ENCODE data around the gene OR2F1.

The OR2F1 gene

GRCh38 chr7:143954544-143954943 is at the start of gene OR2F1:
TSS of gene OR2F1 (plus strand) at chr7:143954844. CDS start at chr7:143959971, 5,127 bp downstream.
- DNase-seq: no peak

- no peak for DNase-seq
Measured at GRCh38 chr7:143905509-143905908, 49.1 kb upstream of the OR2F1 start.

- DNase-seq: no peak
Measured at GRCh38 chr7:143906151-143906550, 48.5 kb upstream of the OR2F1 start.

GRCh38 chr7:143906895-143907294 is 47.7 kb upstream of the OR2F1 start:
- no peak for DNase-seq

- DNase-seq: no peak
Measured at GRCh38 chr7:143908120-143908519, 46.5 kb upstream of the OR2F1 start.

- no peak for DNase-seq
Measured at GRCh38 chr7:143909863-143910262, 44.8 kb upstream of the OR2F1 start.

GRCh38 chr7:143910473-143911248 is 44.0 kb upstream of the OR2F1 start:
- no peak for DNase-seq

GRCh38 chr7:143913945-143914615 is 40.6 kb upstream of the OR2F1 start:
- no peak for DNase-seq

- DNase-seq: no peak
Measured at GRCh38 chr7:143914938-143915652, 39.5 kb upstream of the OR2F1 start.

- DNase-seq: no peak
Measured at GRCh38 chr7:143924851-143925250, 29.8 kb upstream of the OR2F1 start.

- peak; percentile 12 for DNase-seq
Measured at GRCh38 chr7:143929224-143929920, 25.3 kb upstream of the OR2F1 start.

- no peak for DNase-seq
Measured at GRCh38 chr7:143931739-143932138, 22.9 kb upstream of the OR2F1 start.

- no peak for DNase-seq
Measured at GRCh38 chr7:143934526-143935325, 19.9 kb upstream of the OR2F1 start, which contains the start of gene OR2F2. TSS of gene OR2F2 (plus strand) at chr7:143935233. CDS start at chr7:143935233, 0 bp downstream.

- no peak for DNase-seq
Measured at GRCh38 chr7:143936087-143937009, 18.3 kb upstream of the OR2F1 start.

- no peak for DNase-seq
Measured at GRCh38 chr7:143938379-143939243, 16.0 kb upstream of the OR2F1 start.

- no peak for DNase-seq
Measured at GRCh38 chr7:143945423-143945822, 9.2 kb upstream of the OR2F1 start.

- no peak for DNase-seq
Measured at GRCh38 chr7:143947111-143947510, 7.5 kb upstream of the OR2F1 start.

GRCh38 chr7:143948733-143949132 is 5.9 kb upstream of the OR2F1 start:
- DNase-seq: no peak

GRCh38 chr7:143953421-143953820 is 1.2 kb upstream of the OR2F1 start:
- DNase-seq: no peak

GRCh38 chr7:143954135-143954534 is 509 bp upstream of the OR2F1 start:
- no peak for DNase-seq
